K562 (cell line): ENCODE data around the gene RYR3. TPM values are rescaled to one million over a fixed set of nuclear protein-coding genes. Genes with fewer than 3 reads are reported as not detected.

Source experiments
- ATAC-seq: fragments of 200-7000 bp; cut with Tn5 transposase; 3 replicates; pipeline ENCODE4 v1.9.1; 2020; ENCODE audit warnings: moderate library complexity
- BruUV-seq: library from RNA; stranded (reverse); fragments of 400-500 nt; replicated peaks from 2 replicates; lab custom pipeline; 2021; lab: Mats Ljungman, UMichigan
- CTCF ChIA-PET: fragments of 300-600 bp; formaldehyde crosslinking; extraction: SDS; loops from one replicate; lab custom pipeline; 2021; ENCODE audit warnings: low intra/inter-chr PET ratio; lab: Yijun Ruan, JAX
- POLR2A ChIA-PET: fragments of 300-600, 350-650 bp; sonication (Branson Sonifier 250); formaldehyde crosslinking; extraction: SDS; loops from one replicate; lab custom pipeline; 2021; ENCODE audit warnings: antibody characterized with exemption, inconsistent platforms; lab: Yijun Ruan, JAX
- DNase-seq, 4 experiments: peaks; one replicate each; pipeline versions ENCODE4 v3.0.0 to v3.0.0-alpha.2; 2011 to 2018; ENCODE audit warnings: low spot score in 3 of 4, mixed read lengths in 3 of 4; ENCODE audit errors: extremely low read depth in 1 of 4
- FAIRE-seq: peaks from 2 replicates; lab custom pipeline; 2011; peaks lifted over from hg19 to GRCh38; lab: Jason Lieb, UNC
- H2AFZ ChIP-seq: 2 replicates; pipeline ENCODE4 v1.6.0; 2011; ENCODE audit warnings: low read depth, low read length, control low read depth, inconsistent platforms
- H3K27ac ChIP-seq: fragments of 200-600 bp; 3 replicates; pipeline ENCODE4 v1.8.0; 2011; ENCODE audit warnings: low read depth, mild to moderate bottlenecking, control low read depth, inconsistent platforms, low read length, moderate library complexity, mixed read lengths; ENCODE audit errors: extremely low read depth
- H3K27me3 ChIP-seq, 2 experiments: fragments of 300-600 bp in 1 of 2; 2 replicates in 1 of 2; 3 replicates in 1 of 2; pipeline versions ENCODE4 v1.6.0 to v1.8.0; 2011; ENCODE audit warnings: inconsistent platforms in 2 of 2, low read length in 2 of 2, mild to moderate bottlenecking in 1 of 2, mixed read lengths in 1 of 2, moderate library complexity in 1 of 2; ENCODE audit not compliant: control insufficient read depth in 2 of 2, insufficient read depth in 2 of 2
- H3K36me3 ChIP-seq: fragments of 300-600 bp; 3 replicates; pipeline ENCODE4 v1.8.0; 2011; ENCODE audit warnings: mild to moderate bottlenecking, low read length, inconsistent platforms; ENCODE audit not compliant: control insufficient read depth, insufficient read depth
- H3K4me1 ChIP-seq, 2 experiments: fragments of 200-600 bp in 1 of 2; replicated peaks in 1 of 2; 2 replicates in 1 of 2; 3 replicates in 1 of 2; pipeline versions ENCODE4 v1.5.1 to v1.8.0; 2011; ENCODE audit warnings: inconsistent platforms in 2 of 2, low read length in 2 of 2, mild to moderate bottlenecking in 1 of 2, mixed read lengths in 1 of 2, moderate library complexity in 1 of 2; ENCODE audit not compliant: control insufficient read depth in 2 of 2, insufficient read depth in 2 of 2
- H3K4me2 ChIP-seq: 2 replicates; pipeline ENCODE4 v1.6.1; 2011; ENCODE audit warnings: low read length, control low read depth, inconsistent platforms, mixed read lengths; ENCODE audit not compliant: insufficient read depth
- H3K4me3 ChIP-seq: fragments of 200-600 bp; sonication (generic), shearing (Covaris generic); 2 replicates; pipeline ENCODE4 v1.5.1; 2016; ENCODE audit warnings: control low read depth, inconsistent platforms
- H3K79me2 ChIP-seq: fragments of 200-600 bp; 3 replicates; pipeline ENCODE4 v1.8.0; 2011; ENCODE audit warnings: low read length, inconsistent platforms; ENCODE audit not compliant: control insufficient read depth, insufficient read depth
- H3K9ac ChIP-seq, 2 experiments: 2 replicates each; pipeline versions ENCODE4 v1.6.0 to v1.6.1; 2011; ENCODE audit warnings: low read depth in 2 of 2, low read length in 2 of 2, control low read depth in 1 of 2, inconsistent platforms in 1 of 2, mild to moderate bottlenecking in 1 of 2, mixed read lengths in 1 of 2; ENCODE audit not compliant: insufficient read depth in 1 of 2
- H3K9me1 ChIP-seq: one replicate; pipeline ENCODE4 v1.6.0; 2011; ENCODE audit warnings: inconsistent platforms, mild to moderate bottlenecking, low read length, moderate library complexity; ENCODE audit not compliant: control insufficient read depth, insufficient read depth
- H3K9me3 ChIP-seq: replicated peaks from 2 replicates; pipeline ENCODE4 v1.5.1; 2011; ENCODE audit warnings: low read depth, low read length, inconsistent platforms; ENCODE audit not compliant: control insufficient read depth, insufficient read depth
- H4K20me1 ChIP-seq: replicated peaks from 2 replicates; pipeline ENCODE4 v1.6.1; 2011; ENCODE audit warnings: low read length, inconsistent platforms, mixed read lengths; ENCODE audit not compliant: control insufficient read depth, insufficient read depth
- CBFB ChIP-seq: sonication (generic); formaldehyde crosslinking; IDR thresholded peaks from 2 replicates; pipeline ENCODE4 v1.4.0; 2020; ENCODE audit warnings: mild to moderate bottlenecking, missing genetic modification reagents
- FOXA3 ChIP-seq, 2 experiments: fragments of 450-650 bp in 1 of 2; sonication (generic) in 1 of 2; formaldehyde crosslinking; IDR thresholded peaks in 1 of 2; conservative IDR thresholded peaks in 1 of 2; 2 replicates each; pipeline versions ENCODE4 v1.4.0 to v1.8.0; 2020 to 2022; ENCODE audit warnings: mild to moderate bottlenecking in 2 of 2, missing genetic modification reagents in 1 of 2
- HDAC3 ChIP-seq: fragments of 450-650 bp; IDR thresholded peaks from 2 replicates; pipeline ENCODE4 v1.6.1; 2018; ENCODE audit warnings: borderline replicate concordance, mild to moderate bottlenecking, moderate library complexity; ENCODE audit not compliant: partially characterized antibody
- PHB2 ChIP-seq: fragments of 450-650 bp; IDR thresholded peaks from 2 replicates; pipeline ENCODE4 v1.6.1; 2017; ENCODE audit warnings: low read depth
- SMARCA4 ChIP-seq: fragments of 450-650 bp; IDR thresholded peaks from 2 replicates; pipeline ENCODE4 v1.6.1; 2016
- SMARCE1 ChIP-seq: fragments of 450-650 bp; IDR thresholded peaks from 2 replicates; pipeline ENCODE4 v1.7.1; 2016; ENCODE audit warnings: mild to moderate bottlenecking
- STAT5B ChIP-seq: fragments of 250-450 bp; sonication (Bioruptor Pico); IDR thresholded peaks from 2 replicates; pipeline ENCODE4 v1.8.0; 2021; ENCODE audit warnings: mild to moderate bottlenecking, inconsistent platforms
- XRCC5 ChIP-seq: fragments of 200-400 bp; formaldehyde crosslinking; IDR thresholded peaks from 2 replicates; pipeline ENCODE4 v1.6.1; 2017; ENCODE audit warnings: low read depth, mild to moderate bottlenecking, low read length
- ZNF274 ChIP-seq: IDR thresholded peaks from 2 replicates; pipeline ENCODE4 v1.6.1; 2011; ENCODE audit warnings: low read depth, mild to moderate bottlenecking, low read length, moderate library complexity, borderline replicate concordance
- ZNF282 ChIP-seq: sonication (generic); formaldehyde crosslinking; IDR thresholded peaks from 2 replicates; pipeline ENCODE4 v1.8.1; 2023; ENCODE audit warnings: missing genetic modification reagents
- ZNF644 ChIP-seq: fragments of 200-800 bp; sonication (Bioruptor generic); IDR thresholded peaks from 2 replicates; pipeline ENCODE4 v1.6.1; 2016; ENCODE audit warnings: low read depth, missing genetic modification characterization, missing compliant biosample characterization
- WGBS: fragments of 100-300 bp; shearing (Covaris generic); methylation state at CpG from one replicate; pipeline ENCODE4 v1.1.6; 2016; ENCODE audit warnings: low coverage, mixed read lengths; ENCODE audit not compliant: insufficient coverage; ENCODE audit errors: missing lambda C conversion rate; 5-methylcytosine and 5-hydroxymethylcytosine counted together
- in situ Hi-C: fragments of 300-500 bp; cut with MboI; formaldehyde crosslinking; loops from 4 replicates; pipeline ENCODE4 v1.15.0; 2018; ENCODE audit warnings: inconsistent platforms, mixed read lengths
- intact Hi-C: fragments of 100-400 bp; cut with micrococcal nuclease; formaldehyde crosslinking; loops from 2 replicates; pipeline ENCODE4 v1.14.2; 2022
- polyA plus RNA-seq, 8 experiments: library from polyadenylated mRNA; depleted of rRNA in 4 of 8; stranded (reverse) in 5 of 8; unstranded in 3 of 8; fragments of >200 nt; fragmentation: Nextera tagmentation in 2 of 8; fragmentation: Illumina TruSeq in 1 of 8; extraction: Ambion mirVana in 2 of 8; extraction: Trizol in 1 of 8; gene quantifications; 2 replicates each; pipeline versions ENCODE4 v1.2.1 to v1.2.3, GENCODE V29; 2011 to 2014; ENCODE audit warnings: inconsistent platforms in 1 of 8, missing spikeins in 1 of 8
- total RNA-seq, 7 experiments: library from RNA; depleted of rRNA in 6 of 7; stranded (reverse); fragments of >200 nt in 6 of 7; fragmentation: Illumina TruSeq in 2 of 7; extraction: Trizol in 2 of 7; gene quantifications; 2 replicates each; pipeline versions ENCODE4 v1.2.1 to v1.2.3, GENCODE V29; 2011 to 2021; ENCODE audit warnings: low replicate concordance in 1 of 7
- TF ChIP-seq, protein P1 (sequence below): sonication (generic); formaldehyde crosslinking; IDR thresholded peaks from 2 replicates; pipeline ENCODE4 v1.8.0; 2023; ENCODE audit warnings: mild to moderate bottlenecking, missing genetic modification reagents

Gene RYR3
- total and polyA plus RNA-seq, 9 of the 15 experiments (the other 6 are each of a cell fraction or from before 2014, with no cell fraction given) = 0.04 TPM; not detected in 8

DNA sequence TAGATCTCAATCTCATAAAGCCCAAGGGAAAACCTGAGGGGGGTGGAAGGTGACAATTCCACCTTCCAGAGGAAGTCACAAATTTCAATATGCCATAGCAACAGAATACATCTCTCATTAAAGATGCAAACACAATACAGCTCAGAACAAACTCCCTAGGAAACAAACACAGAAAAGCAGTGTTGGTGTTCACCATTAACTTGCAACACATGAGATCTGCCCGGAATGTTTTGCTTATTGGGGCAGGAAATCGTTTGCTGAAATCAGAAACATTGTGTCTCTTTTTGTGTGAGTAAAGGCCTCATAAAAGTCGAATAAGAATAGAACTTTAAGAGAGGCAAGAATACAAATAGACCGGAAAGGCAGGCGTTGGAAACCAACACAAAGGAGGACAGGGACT, 5.8 kb upstream of the RYR3 start:
- ChIA-PET CTCF (no interaction called here), POLR2A (no interaction called here)
- ATAC-seq (no peak), DNase-seq (no peak), FAIRE-seq (no peak)
- Histone ChIP-seq H3K79me2 (no peaks in the 10 kb centered on the region), H3K9ac (no peak overlapping the region), H3K27ac (no peak overlapping the region), H3K36me3 (no peaks in the 10 kb centered on the region), H4K20me1 (no peaks in the 10 kb centered on the region), H3K27me3 (peaks cover 0 to 4% of the 10 kb centered on the region in 2 experiments; a peak in 1 of 5 replicates), H3K4me1 (no peaks in the 10 kb centered on the region), H3K4me3 (no peak overlapping the region), H3K9me1 (no peaks in the 10 kb centered on the region), H3K9me3 (no peaks in the 10 kb centered on the region), H2AFZ (no peak overlapping the region), H3K4me2 (no peak overlapping the region)
- WGBS = 0% methylated on average over 5 of the region's 5 CpGs
- intact Hi-C loops (no loop called here), in situ Hi-C loops (no loop called here)
- no TSS peak for BruUV-seq
- TF ChIP-seq HDAC3 (no peak), STAT5B (CRISPR knock-in tag) (no peak), SMARCE1 (no peak), ZNF282 (CRISPR knock-in tag) (no peak), ZNF644 (tag) (no peak), PHB2 (no peak), SMARCA4 (no peak), XRCC5 (no peak), FOXA3 (CRISPR knock-in tag; conservative IDR thresholded peaks at IDR 0.05 in 1 of 2, IDR thresholded peaks at IDR 0.05 in 1 of 2) (no peak), CBFB (CRISPR knock-in tag) (no peak), ZNF274 (no peak)
- TF ChIP-seq, protein P1, sequence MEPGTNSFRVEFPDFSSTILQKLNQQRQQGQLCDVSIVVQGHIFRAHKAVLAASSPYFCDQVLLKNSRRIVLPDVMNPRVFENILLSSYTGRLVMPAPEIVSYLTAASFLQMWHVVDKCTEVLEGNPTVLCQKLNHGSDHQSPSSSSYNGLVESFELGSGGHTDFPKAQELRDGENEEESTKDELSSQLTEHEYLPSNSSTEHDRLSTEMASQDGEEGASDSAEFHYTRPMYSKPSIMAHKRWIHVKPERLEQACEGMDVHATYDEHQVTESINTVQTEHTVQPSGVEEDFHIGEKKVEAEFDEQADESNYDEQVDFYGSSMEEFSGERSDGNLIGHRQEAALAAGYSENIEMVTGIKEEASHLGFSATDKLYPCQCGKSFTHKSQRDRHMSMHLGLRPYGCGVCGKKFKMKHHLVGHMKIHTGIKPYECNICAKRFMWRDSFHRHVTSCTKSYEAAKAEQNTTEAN = no peak
